ENCODE results near the gene SLC22A23.

Gene SLC22A23

DNA sequence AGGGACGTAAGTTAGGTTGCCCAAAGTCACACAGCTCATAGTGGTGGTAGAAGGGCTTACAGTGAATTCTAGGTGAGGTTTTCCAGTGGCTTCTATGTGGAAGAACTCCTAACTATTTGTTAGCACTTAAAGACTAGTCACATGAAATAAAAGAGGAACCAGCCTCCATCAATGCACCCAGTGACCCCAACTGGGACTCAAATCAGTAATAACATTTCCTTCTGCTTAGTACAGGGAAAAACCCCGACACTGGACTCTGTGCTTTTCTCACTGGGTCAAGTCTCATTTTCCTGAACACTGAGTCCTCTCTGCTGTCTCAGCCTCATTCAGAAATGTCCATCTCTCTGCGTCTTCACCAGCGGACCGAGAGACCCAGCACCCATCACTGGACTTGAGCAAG lies 89.2 kb downstream of the SLC22A23 start:
- DNase-seq (ENCODE audit: extremely low spot score) = no peak
- TF ChIP-seq TARDBP (IDR thresholded peaks at IDR 0.05) (no peak), SUZ12 (IDR thresholded peaks at IDR 0.05) (no peak), SP1 (IDR thresholded peaks at IDR 0.05) (no peak), FOXA1 (IDR thresholded peaks at IDR 0.05) (no peak), ZNF384 (IDR thresholded peaks at IDR 0.05) (no peak), ELF4 (IDR thresholded peaks at IDR 0.05) (no peak), LEF1 (IDR thresholded peaks at IDR 0.05; ENCODE audit: borderline replicate concordance) (no peak), ARNT (IDR thresholded peaks at IDR 0.05) (no peak), L3MBTL2 (conservative IDR thresholded peaks at IDR 0.05) (no peak), BHLHE40 (IDR thresholded peaks at IDR 0.05; ENCODE audit: borderline replicate concordance) (no peak), NFRKB (IDR thresholded peaks at IDR 0.05) (no peak), FOXK2 (IDR thresholded peaks at IDR 0.05) (no peak), CTBP1 (IDR thresholded peaks at IDR 0.05; ENCODE audit: borderline replicate concordance) (no peak), FOXM1 (IDR thresholded peaks at IDR 0.05; ENCODE audit: borderline replicate concordance) (no peak), HDGF (IDR thresholded peaks at IDR 0.05; ENCODE audit: borderline replicate concordance) (no peak)
- TF ChIP-seq, protein P1, sequence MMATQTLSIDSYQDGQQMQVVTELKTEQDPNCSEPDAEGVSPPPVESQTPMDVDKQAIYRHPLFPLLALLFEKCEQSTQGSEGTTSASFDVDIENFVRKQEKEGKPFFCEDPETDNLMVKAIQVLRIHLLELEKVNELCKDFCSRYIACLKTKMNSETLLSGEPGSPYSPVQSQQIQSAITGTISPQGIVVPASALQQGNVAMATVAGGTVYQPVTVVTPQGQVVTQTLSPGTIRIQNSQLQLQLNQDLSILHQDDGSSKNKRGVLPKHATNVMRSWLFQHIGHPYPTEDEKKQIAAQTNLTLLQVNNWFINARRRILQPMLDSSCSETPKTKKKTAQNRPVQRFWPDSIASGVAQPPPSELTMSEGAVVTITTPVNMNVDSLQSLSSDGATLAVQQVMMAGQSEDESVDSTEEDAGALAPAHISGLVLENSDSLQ (IDR thresholded peaks at IDR 0.05) = no peak
- POLR2A ChIA-PET = no interaction called here
- CTCF ChIA-PET = no interaction called here

DNA sequence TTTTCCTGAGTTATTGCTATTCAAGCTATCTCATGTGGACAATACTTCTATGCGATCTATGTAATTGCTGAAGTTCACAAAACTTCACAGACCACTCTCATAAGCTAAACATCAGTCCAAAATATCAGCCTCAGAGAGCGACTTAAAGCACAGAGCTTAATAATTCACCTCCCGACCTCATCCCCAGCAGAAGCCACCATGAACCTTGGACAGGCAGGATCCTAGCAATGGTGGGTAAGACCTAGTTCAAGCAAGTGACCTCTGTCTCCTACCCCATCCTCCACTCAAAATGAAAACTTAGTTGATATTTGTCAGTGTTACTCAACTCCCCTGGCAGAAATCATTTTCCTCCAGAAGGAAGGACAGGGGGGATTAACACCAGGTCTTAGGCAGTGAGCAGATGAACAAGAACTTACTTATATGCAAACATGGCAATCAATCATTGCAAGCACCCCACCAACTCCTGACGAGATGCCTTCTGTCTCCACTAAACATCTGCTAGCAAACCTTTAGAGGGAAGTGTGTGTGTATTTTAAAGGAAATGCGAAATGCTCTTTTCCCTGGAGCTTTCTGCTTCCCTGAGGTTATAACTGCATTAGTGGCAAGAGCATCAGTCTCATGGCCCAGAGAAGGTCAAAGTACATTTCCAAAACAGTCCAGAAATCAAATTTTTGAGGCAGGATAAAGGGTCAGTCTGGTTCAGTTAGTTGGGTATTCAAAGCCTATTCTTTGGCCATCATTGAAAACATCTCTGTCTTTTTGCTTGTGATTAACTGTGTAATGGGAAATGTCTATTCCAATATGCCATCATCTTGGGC lies 90.0 kb downstream of the SLC22A23 start:
- DNase-seq (ENCODE audit: extremely low spot score) = no peak
- no peak for TF ChIP-seq NFRKB (IDR thresholded peaks at IDR 0.05)
- TF ChIP-seq FOXA1 (IDR thresholded peaks at IDR 0.05) = no peak
- TF ChIP-seq FOXM1 (IDR thresholded peaks at IDR 0.05; ENCODE audit: borderline replicate concordance) = no peak
- TF ChIP-seq HDGF (IDR thresholded peaks at IDR 0.05; ENCODE audit: borderline replicate concordance) = no peak
- TF ChIP-seq ZNF384 (IDR thresholded peaks at IDR 0.05) = no peak
- no peak for TF ChIP-seq TARDBP (IDR thresholded peaks at IDR 0.05)
- no peak for TF ChIP-seq L3MBTL2 (conservative IDR thresholded peaks at IDR 0.05)
- no peak for TF ChIP-seq SUZ12 (IDR thresholded peaks at IDR 0.05)
- TF ChIP-seq BHLHE40 (IDR thresholded peaks at IDR 0.05; ENCODE audit: borderline replicate concordance) = no peak
- TF ChIP-seq ELF4 (IDR thresholded peaks at IDR 0.05) = no peak
- no peak for TF ChIP-seq CTBP1 (IDR thresholded peaks at IDR 0.05; ENCODE audit: borderline replicate concordance)
- no peak for TF ChIP-seq FOXK2 (IDR thresholded peaks at IDR 0.05)
- TF ChIP-seq, protein P1 (IDR thresholded peaks at IDR 0.05) = no peak
- TF ChIP-seq ARNT (IDR thresholded peaks at IDR 0.05) = no peak
- TF ChIP-seq SP1 (IDR thresholded peaks at IDR 0.05) = no peak
- TF ChIP-seq LEF1 (IDR thresholded peaks at IDR 0.05; ENCODE audit: borderline replicate concordance) = no peak
- ChIA-PET CTCF (no interaction called here), POLR2A (no interaction called here)

DNA sequence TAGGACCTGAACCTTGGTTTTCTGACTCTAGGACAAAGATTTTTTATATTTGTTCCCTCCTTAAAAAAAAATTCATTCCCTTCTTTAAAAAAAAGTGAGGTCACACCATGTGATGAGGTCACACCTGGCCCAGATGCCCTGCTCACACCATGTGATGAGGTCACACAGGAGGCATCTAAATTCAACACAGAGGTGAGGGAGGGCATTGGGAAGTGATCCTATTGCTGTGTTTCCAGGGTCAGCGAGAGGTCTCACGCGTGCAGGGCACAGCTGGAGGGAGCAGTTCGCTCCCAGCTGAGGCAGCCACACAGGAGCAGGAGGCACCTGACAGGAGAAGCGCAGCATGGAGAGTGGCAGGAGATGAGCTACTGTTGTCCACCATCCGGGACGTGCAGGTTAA lies 92.5 kb downstream of the SLC22A23 start:
- DNase-seq (ENCODE audit: extremely low spot score) = no peak
- CTCF ChIA-PET = interaction anchor here (0.7 kb wide), 1 partner anchor 515 kb away, joined by 3 read pairs; no protein-coding TSS in a partner anchor
- POLR2A ChIA-PET = interaction anchor here (0.6 to 1.2 kb wide), 2 partner anchors 9 to 39 kb away, joined by 3 read pairs; no protein-coding TSS in a partner anchor
- no peak for TF ChIP-seq NFRKB (IDR thresholded peaks at IDR 0.05)
- TF ChIP-seq FOXA1 (IDR thresholded peaks at IDR 0.05) = no peak
- no peak for TF ChIP-seq SUZ12 (IDR thresholded peaks at IDR 0.05)
- no peak for TF ChIP-seq LEF1 (IDR thresholded peaks at IDR 0.05; ENCODE audit: borderline replicate concordance)
- no peak for TF ChIP-seq CTBP1 (IDR thresholded peaks at IDR 0.05; ENCODE audit: borderline replicate concordance)
- no peak for TF ChIP-seq L3MBTL2 (conservative IDR thresholded peaks at IDR 0.05)
- TF ChIP-seq, protein P1 (IDR thresholded peaks at IDR 0.05) = no peak
- no peak for TF ChIP-seq ZNF384 (IDR thresholded peaks at IDR 0.05)
- no peak for TF ChIP-seq ELF4 (IDR thresholded peaks at IDR 0.05)
- no peak for TF ChIP-seq ARNT (IDR thresholded peaks at IDR 0.05)
- TF ChIP-seq TARDBP (IDR thresholded peaks at IDR 0.05) = no peak
- TF ChIP-seq HDGF (IDR thresholded peaks at IDR 0.05; ENCODE audit: borderline replicate concordance) = no peak
- no peak for TF ChIP-seq SP1 (IDR thresholded peaks at IDR 0.05)
- TF ChIP-seq FOXM1 (IDR thresholded peaks at IDR 0.05; ENCODE audit: borderline replicate concordance) = no peak

DNA sequence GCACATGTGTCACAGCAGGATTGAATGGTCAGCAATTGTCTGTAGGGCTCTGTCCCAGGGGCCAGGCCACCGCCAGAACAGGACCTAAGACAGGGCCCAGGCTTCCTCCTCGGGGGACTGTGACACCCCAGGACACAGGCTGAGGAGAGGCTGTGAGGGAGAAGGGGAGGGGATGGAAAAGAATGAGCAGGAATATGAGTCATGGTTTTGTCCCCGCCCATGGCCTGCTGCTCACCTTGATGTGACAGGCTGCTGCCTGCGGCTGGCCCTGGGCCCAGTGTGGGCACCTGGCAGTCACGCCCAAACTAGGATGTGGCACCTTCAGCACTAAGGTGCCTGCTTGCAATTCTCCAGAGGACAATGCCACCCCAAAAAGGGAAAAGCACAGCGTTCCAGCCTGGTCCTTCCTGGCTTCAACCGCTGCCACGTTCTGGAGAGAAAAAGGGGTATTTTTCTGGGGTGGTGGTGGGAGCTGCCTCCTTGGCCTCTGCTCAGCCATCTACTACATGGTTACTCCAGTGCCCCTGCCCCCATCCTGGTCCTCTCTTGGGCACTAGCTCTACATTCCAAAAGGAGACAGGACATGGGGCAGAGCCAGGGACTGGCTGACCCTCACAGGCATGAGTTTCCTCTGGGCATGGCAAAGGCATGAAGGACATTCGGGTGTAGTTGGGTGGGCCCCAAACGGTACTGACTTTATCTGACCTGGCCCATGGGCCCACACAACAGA lies 93.4 kb downstream of the SLC22A23 start:
- CTCF ChIA-PET = no interaction called here
- POLR2A ChIA-PET = interaction anchor here (1.2 kb wide), 1 partner anchor 40 kb away, joined by 3 read pairs; no protein-coding TSS in a partner anchor
- no peak for TF ChIP-seq FOXA1 (IDR thresholded peaks at IDR 0.05)
- TF ChIP-seq ARNT (IDR thresholded peaks at IDR 0.05) = no peak
- TF ChIP-seq FOXM1 (IDR thresholded peaks at IDR 0.05; ENCODE audit: borderline replicate concordance) = no peak
- no peak for TF ChIP-seq BHLHE40 (IDR thresholded peaks at IDR 0.05; ENCODE audit: borderline replicate concordance)
- TF ChIP-seq L3MBTL2 (conservative IDR thresholded peaks at IDR 0.05) = no peak
- TF ChIP-seq HDGF (IDR thresholded peaks at IDR 0.05; ENCODE audit: borderline replicate concordance) = no peak
- TF ChIP-seq, protein P1 (IDR thresholded peaks at IDR 0.05) = no peak
- no peak for TF ChIP-seq ELF4 (IDR thresholded peaks at IDR 0.05)
- no peak for TF ChIP-seq NFRKB (IDR thresholded peaks at IDR 0.05)
- TF ChIP-seq CTBP1 (IDR thresholded peaks at IDR 0.05; ENCODE audit: borderline replicate concordance) = no peak
- TF ChIP-seq LEF1 (IDR thresholded peaks at IDR 0.05; ENCODE audit: borderline replicate concordance) = no peak
- TF ChIP-seq ZNF384 (IDR thresholded peaks at IDR 0.05) = no peak
- no peak for TF ChIP-seq SP1 (IDR thresholded peaks at IDR 0.05)
- DNase-seq (ENCODE audit: extremely low spot score) = no peak

Data from HEK293T (cell line).